GM21423 (cell line): ENCODE measurements around the gene SEMA3E.
"Not testable (repeated sequence)": the region's sequence is repeated elsewhere in the genome, so short reads cannot be mapped to it uniquely, and the experiment has no call there.

ENCODE experiments used
- ATAC-seq: cut with Tn5 transposase; IDR thresholded peaks from one replicate; pipeline ENCODE4 v1.9.1; 2021; ENCODE audit warnings: mild to moderate bottlenecking, moderate library complexity; ENCODE audit not compliant: unreplicated experiment

The SEMA3E gene

DNA sequence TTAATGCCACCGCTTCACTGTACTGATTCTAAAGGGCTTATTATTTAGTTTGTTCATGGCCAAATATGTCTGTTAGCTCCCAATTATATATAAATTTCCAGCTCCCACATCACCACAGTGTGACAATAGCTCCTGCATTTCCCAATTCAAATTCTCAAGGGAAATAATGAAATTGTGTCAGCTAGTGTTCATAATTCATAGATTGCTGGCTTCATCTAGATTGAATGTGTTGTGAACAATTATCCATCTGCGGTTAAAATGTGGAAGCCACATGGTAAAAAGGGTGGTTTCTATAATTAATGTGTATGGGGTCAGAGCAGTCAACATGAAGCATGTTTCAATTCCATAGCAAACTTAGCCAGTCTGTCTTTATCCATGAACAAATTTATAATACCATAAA is 154.3 kb downstream of the SEMA3E start:
- ATAC-seq, result no peak

DNA sequence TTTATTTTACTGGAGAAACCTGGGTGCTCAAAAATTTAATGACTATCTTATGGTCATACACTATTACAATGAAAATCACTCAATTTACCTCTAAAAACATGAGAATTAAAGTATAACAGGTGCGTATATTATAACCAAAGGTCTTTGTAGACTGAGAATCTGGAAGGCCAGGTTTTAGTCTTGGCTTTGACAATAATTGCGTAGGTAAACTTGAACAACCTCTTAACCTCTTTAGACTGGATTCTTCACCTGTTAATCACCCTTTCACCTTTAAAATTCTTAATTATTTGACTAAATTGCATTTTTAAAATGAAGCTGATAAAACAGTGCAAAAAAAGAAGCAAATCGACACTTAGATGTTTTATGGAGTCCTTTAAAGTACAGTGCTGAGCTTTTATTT is 156.1 kb downstream of the SEMA3E start:
- ATAC-seq, result no peak

DNA sequence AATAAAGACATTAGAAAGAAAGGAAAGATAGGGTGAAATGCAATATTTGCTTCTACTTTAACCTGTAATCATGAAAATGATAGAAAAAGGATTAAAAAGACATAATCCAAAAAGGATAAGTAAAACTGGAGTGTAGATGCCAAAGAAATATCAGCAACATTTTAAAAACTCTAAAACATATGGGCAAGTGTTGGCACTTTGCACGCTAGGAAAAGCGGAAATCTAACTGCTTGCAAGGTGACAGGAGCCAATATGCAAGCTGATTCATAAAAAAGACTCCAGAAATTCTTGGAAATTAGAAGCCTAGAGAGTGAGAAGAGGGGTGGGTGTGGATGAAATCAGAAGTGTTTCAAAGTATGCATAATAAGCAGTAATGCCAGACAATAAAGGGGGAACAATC is 161.1 kb downstream of the SEMA3E start:
- no peak for ATAC-seq

DNA sequence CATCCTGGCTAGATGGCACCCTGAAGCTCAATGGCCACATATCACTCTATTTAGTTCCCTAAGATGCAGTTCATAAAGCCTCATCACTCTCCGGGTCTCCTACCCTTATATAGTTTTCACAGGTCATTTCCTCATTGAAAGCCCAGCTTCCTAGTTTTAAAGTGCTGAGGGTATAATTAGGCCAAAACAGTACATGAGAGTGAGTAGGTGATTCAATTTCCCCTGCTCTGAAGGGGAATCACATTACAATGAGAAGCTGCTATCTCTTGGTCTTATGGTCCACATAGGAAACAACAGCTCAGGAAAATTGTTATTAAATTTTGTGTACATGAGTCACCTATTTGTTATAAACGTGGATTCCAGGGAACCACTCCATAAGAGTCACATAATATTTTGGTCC is 162.0 kb downstream of the SEMA3E start:
- no peak for ATAC-seq

DNA sequence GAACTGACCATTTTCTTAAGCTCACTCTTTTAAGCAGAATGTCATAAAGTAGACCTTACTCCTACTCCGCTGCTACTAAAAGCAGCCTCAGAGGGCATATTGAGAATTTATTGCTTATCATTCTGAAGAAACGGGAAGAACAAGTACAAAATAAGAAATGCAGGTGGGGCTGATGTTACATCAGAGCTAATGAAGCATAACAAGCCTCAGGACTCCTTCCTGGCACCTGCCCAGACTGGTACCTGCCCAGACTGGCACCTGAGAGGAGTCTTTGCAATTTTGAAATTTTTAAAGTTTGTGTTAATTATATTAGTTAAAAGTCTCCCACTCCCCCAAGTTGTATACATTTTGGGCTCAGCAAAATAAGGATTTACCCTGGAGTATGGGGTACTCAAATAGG is 162.4 kb downstream of the SEMA3E start:
- no peak for ATAC-seq

DNA sequence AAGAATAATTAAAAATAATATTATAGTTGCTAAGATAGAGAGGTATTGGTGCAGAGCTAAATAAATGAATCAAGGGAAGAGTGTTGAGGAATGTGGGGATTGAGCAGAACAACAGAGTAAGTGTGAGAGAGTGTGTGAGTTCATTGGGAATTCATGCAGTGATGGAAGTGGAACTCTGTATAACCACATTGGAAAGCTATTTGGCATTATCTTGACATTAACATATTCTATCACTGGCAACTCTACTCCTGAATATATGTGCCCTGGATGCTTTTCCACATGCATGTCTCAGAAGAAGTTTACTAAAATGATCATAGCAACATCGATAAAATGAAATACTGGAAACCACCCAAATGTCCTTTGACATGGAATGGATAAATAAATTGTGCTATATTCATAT is 164.1 kb downstream of the SEMA3E start:
- no peak for ATAC-seq

DNA sequence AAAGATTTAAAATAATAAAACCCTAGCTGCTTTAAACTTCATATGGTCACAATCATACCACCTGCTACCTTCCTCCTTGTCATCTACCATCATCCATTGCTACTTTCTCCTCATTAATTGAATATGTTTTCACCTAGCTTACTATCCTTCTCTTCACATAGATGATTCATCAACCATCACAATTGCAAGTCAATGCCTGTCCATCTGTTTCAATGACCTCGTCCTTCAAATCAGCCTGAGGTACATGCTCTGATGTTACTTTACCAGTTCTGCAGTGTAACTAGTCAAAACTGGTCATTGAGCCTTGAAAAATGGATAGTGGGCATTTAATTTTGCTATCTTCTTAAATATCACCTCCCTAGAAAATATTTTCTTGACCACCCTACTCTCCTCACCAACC is 164.7 kb downstream of the SEMA3E start:
- no peak for ATAC-seq

DNA sequence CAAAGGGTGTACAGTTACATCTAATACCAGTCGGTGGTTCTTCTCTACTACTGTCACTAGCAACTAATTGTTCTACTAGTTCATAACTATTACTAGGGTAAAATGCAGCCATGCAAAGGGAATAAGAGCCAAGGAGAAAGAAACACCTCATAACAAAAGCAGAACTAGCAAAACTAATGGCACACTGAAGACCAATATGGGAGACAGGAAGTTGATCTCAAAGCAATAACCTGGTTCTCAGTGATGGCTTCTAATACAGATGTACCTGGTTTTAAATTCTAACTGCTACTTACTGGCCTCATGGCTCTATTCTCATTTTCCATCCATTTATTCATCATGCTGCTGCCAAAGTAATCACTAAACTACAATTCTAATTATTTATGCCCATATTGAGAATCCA is 170.3 kb downstream of the SEMA3E start:
- ATAC-seq, result no peak

DNA sequence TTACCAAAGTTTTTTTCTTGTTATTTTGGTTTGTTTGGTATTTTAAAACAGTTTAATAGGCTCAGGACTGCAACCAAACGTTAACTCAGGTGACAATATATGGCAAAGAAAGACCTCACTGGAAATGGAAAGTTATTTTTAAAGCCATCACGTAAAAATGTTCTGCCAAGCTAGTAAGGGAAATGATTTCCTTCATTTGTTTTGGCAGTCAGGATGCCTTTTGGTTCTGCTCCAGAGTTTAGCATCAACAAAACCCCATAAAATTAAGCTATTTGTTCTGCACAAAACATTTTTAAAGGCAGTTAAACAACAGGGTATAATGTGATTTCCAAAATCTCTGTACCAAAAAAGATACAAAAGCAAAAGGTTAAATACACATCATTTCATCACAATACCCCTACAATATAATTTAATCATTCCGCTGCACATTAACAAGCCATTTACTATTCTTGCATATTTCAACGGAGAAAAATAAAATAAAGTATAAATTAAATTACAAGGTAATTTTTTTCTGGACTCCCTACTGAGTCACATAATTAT is 172.4 kb downstream of the SEMA3E start:
- no peak for ATAC-seq

DNA sequence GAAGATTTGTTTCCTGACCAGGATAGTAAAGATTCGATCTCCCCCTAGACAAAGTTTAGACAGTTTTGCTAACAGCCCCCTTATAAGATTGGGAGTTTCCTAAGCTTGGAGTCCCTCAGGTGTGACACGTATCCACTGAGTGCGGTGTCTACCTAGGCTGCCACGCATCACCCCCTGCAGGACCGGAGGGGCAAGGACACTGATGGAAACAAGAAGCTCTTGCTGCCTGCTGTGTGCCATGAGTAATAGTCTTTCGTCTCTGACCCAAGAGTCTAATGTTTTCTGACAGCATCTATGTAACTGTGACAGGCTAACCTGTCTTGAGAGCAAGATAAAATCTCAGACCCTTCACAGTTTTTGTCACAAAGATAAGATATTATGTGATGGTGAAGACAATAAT is 173.5 kb downstream of the SEMA3E start:
- ATAC-seq, result no peak

DNA sequence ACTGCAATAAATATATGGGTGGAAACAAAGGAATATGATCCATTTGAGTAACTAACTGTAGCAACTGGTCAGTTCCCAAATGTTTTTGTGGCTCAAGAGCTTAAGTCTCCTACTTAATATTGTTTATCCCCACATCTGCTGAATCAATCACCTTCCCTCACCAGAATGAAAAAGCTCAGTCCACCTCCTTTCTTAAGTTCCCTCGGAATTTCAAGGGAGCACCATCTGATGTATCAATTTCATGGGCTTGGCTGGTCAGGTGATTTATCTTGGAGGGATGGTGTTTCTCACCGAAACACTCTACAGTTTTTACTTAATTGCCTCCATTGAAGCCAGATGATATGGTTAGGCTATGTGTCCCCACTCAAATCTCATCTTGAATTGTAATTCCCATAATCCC is 176.6 kb downstream of the SEMA3E start:
- no peak for ATAC-seq

DNA sequence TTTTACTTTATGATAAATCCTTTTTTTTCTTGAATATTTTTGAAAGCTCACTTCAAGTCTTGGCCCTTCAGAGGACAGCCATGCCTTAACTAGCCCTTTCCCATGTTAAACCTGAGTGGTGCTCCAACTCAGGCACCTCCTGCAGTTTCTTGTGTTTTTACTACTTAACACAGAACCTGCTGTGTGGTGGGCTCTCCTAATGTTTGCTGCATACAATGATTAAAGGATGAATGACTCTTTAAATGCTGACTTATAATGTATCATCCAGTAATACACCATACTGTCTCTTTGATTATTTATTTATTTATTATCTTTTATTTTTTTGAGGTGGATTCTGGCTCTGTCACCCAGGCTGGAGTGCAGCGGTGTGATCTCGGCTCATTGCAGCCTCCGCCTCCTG is 179.4 kb downstream of the SEMA3E start:
- ATAC-seq, result no peak

DNA sequence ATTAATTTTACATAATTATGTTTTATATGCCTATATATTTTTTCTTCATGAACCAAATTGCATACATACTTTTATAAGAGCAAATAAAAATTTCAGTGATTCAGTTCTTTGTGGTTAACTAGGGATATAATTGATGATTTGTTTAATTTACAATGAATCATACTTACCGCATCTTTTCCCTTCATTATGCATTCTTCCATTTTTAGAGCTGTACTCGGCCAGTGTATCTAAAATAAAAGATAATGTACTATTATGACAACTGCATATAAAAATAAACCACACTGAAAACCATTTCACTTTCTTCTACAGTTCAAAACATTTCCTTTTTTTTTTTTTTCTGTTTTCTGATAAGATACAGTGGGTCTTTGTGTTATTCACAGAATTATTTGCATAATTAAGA is 179.9 kb downstream of the SEMA3E start:
- ATAC-seq, result no peak

DNA sequence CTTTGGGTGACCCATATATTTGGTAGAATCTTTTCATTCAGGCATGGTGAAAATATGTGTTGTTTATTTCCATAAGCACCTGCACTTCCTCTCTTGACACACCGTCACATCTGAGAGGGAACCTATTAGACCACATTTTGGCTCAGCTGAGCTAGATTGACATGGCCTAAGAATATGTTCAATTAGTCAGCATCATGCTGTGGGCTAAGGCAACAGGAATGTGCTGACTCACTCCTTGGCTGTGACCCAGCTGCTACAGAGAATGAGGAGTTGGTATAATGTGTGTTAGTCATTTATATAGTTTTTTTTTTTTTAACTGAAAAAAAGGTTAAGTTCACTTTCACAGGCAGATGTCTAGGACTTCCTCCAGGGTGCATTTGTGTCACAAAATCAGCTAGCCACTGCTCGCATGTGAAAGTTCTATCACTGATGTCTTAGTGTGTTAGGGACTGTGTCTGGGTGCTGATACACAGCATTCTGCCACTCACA is 180.6 kb downstream of the SEMA3E start:
- ATAC-seq, result peak; percentile 96

DNA sequence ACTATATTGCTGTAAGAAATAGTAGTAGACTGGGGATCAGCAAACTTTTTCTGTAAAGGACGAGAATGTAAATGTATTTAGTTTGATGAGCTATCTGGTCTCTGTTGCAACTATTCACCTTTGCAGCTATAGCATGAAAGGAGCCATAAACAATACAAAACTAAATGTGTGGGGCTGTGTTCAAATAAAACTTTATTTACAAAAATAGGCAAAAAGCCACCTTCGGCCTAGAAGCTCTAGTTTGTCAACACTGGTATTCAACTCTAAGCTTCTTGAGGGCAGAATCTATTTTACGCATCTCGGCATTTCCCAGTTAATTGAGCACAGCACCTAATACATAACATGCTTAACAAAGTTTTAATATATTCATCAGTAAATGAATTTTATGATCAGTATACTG is 181.4 kb downstream of the SEMA3E start:
- no peak for ATAC-seq

DNA sequence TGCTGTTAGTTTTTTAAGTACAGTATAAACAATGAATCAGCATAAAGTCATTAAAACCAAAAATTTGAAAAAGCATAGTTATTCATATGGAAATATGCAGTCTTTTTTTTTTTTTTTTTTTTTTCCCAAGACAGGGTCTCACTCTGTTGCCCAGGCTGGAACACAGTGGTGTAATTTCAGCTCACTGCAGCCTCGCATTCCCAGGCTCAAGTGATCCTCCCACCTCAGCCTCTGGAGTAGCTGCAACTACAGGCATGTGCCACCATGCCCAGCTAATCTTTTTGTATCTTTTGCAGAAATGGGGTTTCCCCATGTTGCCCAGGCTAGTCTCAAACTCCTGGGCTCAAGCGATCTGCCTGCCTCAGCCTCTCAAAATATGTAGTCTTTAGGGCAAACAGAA is 182.0 kb downstream of the SEMA3E start:
- no peak for ATAC-seq

DNA sequence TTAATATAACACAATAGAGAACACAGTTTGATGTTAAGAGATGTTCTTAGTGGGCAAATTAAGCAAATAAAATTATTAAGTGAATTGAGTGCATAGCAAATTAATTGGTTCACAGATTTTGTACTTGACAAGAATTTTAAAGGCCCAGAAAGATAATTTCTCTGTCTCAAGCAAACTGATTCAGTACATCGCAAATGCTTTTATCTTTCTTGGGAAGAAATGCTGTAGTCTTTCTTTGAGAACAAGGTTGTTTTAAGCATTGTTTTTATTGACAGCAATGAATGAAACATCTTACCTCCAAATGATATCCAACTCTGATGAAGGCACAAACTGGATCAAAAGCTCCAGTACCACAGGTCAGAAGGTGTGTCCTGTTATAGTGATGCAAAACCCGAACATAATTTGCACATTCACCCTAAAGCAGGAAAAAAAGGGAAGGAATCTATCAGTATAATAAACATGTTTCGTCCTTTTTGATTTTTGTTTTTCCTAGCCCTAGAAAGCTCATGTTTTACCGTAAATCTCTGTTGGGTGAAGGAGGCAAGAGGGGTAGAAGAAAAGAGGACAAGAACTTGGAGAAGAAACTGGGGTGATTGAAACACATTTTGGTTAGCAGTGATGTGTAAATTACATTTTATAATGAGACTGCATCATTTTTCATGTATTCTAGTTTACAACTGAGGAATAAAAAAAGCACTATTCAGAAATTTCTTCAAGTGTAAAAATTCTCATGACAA is 182.6 kb downstream of the SEMA3E start:
- no peak for ATAC-seq

DNA sequence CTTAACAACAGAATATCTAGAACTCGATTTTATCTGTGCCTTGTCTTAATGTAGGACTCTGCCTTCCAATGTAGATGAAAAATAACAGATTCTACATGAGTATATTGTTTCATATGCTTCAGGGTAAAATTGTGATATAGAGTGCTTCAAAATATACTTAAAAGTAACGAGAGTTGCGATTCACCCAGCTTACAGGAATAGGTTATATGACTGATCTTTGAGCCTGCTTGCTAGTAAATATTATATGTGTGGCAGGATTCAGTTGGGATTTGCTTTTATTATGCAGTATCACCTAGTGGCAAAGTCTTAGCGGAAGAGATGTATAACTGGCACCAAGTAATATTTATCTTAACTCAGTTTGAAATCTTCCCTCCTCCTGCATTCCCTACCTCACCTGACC is 183.3 kb downstream of the SEMA3E start:
- ATAC-seq, result no peak

DNA sequence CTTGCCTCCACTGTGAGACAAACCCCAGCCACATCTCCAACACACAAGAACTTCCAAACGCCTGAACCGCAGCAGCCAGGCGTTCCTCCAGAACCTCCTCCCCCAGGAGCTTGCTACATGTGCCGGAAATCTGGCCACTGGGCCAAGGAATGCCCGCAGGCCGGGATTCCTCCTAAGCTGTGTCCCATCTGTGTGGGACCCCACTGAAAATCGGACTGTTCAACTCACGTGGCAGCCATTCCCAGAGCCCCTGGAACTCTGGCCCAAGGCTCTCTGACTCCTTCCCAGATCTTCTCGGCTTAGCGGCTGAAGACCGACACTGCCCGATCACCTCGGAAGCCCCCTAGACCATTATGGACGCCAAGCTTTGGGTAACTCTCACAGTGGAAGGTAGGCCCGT is 187.1 kb downstream of the SEMA3E start:
- not testable (repeated sequence) for ATAC-seq

DNA sequence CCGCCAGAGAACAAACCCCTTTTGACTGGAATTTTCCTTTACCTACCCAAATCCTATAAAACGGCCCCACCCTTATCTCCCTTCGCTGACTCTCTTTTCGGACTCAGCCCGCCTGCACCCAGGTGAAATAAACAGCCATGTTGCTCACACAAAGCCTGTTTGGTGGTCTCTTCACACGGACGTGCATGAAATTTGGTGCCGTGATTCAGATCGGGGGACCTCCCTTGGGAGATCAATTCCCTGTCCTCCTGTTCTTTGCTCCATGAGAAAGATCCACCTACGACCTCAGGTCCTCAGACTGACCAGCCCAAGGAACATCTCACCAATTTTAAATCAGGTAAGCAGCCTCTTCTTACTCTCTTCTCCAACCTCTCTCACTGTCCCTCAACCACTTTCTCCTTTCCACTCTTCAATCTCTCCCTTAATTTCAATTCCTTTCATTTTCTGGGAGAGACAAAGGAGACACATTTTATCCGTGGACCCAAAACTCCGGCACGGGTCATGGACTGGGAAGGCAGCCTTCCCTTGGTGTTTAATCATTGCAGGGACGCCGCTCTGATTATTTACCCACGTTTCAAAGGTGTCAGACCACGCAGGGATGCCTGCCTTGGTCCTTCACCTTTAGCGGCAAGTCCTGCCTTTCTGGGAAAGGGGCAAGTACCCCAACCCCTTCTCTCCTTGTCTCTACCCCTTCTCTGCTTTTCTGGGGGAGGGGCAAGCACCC is 188.8 kb downstream of the SEMA3E start:
- ATAC-seq, result not testable (repeated sequence)

DNA sequence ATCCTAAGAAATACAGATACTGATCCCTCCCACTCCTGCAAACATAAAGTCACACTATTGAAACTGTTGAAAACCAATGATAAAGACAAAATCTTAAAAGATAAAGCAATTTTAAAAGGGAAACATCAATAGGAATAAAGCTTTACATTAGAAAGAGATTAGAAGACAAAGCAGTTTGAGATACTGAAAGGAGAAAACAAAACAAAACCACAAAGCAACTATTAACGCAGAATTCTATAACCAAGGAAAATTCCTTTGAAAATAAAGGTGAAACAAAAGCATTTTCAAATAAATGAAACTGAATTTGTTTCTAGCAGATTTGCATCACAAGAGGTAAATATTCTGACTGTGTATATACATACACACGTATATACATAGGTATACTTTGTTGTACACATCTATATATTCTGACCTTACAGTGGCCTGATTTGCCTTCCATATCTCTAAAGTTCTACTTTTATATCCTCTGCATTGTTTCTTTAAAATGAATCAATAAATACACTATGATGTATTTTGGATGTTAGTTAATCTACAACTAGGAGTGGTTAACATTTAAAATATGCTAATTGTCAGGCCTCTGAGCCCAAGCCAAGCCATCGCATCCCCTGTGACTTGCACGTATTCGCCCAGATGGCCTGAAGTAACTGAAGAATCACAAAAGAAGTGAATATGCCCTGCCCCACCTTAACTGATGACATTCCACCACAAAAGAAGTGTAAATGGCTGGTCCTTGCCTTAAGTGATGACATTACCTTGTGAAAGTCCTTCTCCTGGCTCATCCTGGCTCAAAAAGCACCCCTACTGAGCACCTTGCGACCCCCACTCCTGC is 189.6 kb downstream of the SEMA3E start:
- ATAC-seq, result not testable (repeated sequence)
